HCT116 (cell line): ENCODE results near the gene ZMAT3.
"Not testable (repeated sequence)": the region's sequence is repeated elsewhere in the genome, so short reads cannot be mapped to it uniquely, and the experiment has no call there.

Experiments used
- POLR2A ChIP-seq: IDR thresholded peaks from 2 replicates; pipeline ENCODE4 v1.7.0; 2011; ENCODE audit warnings: borderline replicate concordance; ENCODE audit not compliant: insufficient read depth, insufficient read length; ENCODE audit errors: extremely low read depth
- RAD21 ChIP-seq: IDR thresholded peaks from 2 replicates; pipeline ENCODE4 v1.6.1; 2012; ENCODE audit warnings: low read depth, mild to moderate bottlenecking

GRCh38 chr3:179032454-179033303 is 38.9 kb downstream of the ZMAT3 start:
- not testable (repeated sequence) for TF ChIP-seq RAD21, POLR2A
